T-helper 1 cell treated with Interleukin-12 subunit alpha and Interleukin-12 subunit beta and Interleukin-4 antibody, amounts not matched to agents 30 μg/mL and 1 μg/mL, for 36 hours (primary cell): ENCODE data around the gene THSD1.
"Not testable (repeated sequence)": the region's sequence is repeated elsewhere in the genome, so short reads cannot be mapped to it uniquely, and the experiment has no call there.

ENCODE experiments used
- H3K27ac Mint-ChIP-seq: one replicate; pipeline ENCODE4 v1.8.0; 2021; ENCODE audit warnings: mild to moderate bottlenecking, mixed read lengths
- H3K27me3 Mint-ChIP-seq: one replicate; pipeline ENCODE4 v1.8.0; 2021; ENCODE audit warnings: low read depth, mixed read lengths
- H3K36me3 Mint-ChIP-seq: one replicate; pipeline ENCODE4 v1.8.0; 2021; ENCODE audit warnings: low read depth, mixed read lengths
- H3K4me1 Mint-ChIP-seq: one replicate; pipeline ENCODE4 v1.8.0; 2021; ENCODE audit warnings: low read depth, mixed read lengths
- H3K4me3 Mint-ChIP-seq: one replicate; pipeline ENCODE4 v1.8.0; 2021; ENCODE audit warnings: mild to moderate bottlenecking, moderate library complexity, mixed read lengths
- H3K9me3 Mint-ChIP-seq: one replicate; pipeline ENCODE4 v1.8.0; 2021; ENCODE audit warnings: mixed read lengths

Gene THSD1

DNA sequence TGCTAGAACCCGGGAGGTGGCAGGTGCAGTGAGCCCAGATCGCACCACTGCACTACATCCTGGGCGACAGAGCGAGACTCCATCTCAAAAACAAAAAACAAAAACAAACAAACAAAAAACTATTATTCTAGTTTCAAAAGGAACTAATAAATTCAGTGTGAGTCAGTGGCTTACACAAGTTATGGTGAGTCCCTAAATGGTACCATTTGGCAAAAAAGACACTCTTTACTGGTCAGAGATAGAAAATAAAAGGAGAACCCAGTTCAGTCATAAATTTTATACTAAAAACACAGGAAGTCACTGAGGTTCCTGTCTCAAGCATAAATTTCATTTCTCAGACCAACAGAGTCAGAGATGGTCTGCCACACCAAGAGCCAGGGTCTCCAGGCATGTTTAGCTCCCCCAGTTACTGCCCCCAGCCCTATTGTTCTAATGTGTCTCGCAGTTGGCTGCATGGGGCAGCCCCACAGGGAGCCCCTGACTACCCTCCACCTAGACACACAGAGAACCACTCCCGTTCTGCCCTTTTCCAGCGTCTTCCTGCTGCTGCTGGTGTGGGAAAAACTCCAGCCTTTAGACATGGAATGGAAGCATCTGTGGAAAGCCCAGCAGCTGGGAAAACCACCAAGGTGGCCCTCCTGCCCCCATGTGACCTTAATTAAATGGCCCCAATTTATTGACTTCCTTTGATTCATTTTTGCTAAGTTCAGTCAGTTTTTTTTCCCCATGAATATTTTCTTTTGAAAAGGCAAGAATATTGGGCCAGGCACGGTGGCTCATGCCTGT is 12.2 kb downstream of the THSD1 start:
- Mint-ChIP-seq H3K9me3 (no peaks in the 10 kb centered on the region), H3K36me3 (no peaks in the 10 kb centered on the region), H3K4me1 (no peaks in the 10 kb centered on the region), H3K4me3 (no peak overlapping the region), H3K27ac (no peak overlapping the region), H3K27me3 (peaks cover 10% of the 10 kb centered on the region)

DNA sequence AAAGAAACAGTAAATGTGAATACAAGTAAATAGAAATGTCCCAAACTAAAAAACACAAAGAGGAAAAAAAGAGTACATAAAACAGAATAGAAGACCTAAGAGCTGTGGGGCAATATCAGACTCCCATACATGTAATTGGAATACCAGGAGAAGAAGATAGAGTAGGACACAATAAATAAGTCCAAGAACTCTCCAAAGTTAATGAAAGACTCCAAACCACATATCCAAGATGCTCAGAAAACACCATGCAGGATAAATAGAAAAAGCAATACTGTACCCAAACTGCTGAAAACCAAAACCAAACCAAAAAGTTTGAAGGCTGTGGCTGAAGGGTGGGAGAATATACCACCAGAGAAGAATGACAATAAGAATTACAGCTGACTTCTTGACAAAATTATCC is 18.3 kb downstream of the THSD1 start:
- no peaks in the 10 kb centered on the region for H3K36me3 Mint-ChIP-seq
- H3K4me3 Mint-ChIP-seq = no peak overlapping the region
- no peaks in the 10 kb centered on the region for H3K27me3 Mint-ChIP-seq
- no peaks in the 10 kb centered on the region for H3K9me3 Mint-ChIP-seq
- H3K27ac Mint-ChIP-seq = no peak overlapping the region
- H3K4me1 Mint-ChIP-seq = no peaks in the 10 kb centered on the region

DNA sequence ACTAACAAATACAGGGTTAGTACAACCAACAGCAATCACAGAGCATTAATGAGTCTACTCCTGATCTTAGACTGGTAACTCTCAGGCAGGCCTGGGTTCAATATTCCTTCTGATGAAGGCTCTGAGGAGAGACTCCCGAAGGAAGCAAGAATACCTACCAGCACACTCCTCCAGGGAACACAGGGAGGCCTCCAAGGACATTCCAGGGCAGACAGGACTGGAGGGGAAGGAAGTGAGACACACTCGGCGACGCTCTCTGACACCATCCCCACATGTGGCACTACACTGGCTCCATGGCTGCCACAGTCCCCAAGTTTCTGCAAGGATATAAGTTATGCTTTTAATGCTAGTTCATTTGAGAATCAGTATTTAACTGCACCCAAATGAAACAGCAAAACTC is 20.1 kb downstream of the THSD1 start:
- Mint-ChIP-seq H3K9me3 (no peaks in the 10 kb centered on the region), H3K4me1 (no peaks in the 10 kb centered on the region), H3K4me3 (no peak overlapping the region)

DNA sequence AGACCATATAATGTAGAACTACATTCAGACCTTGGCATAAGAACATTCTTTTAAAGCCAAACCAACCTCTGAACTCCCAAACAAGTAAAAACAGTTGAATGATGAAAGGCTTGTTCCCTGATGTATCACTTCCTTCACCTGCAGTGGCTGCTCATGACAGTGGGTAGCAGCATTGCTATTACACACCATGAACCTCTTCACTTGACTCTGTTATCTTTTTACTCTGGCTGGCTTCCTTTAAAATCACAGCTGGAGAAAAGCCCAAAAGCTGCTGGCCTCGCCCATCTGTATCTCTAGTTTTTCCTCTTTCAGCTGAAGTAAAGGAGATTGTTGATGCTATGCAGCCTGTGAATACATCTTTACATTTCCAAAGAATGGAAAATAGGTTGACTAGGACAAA is 22.6 kb downstream of the THSD1 start:
- Mint-ChIP-seq H3K27me3 (no peaks in the 10 kb centered on the region), H3K9me3 (no peaks in the 10 kb centered on the region), H3K4me3 (no peak overlapping the region), H3K4me1 (no peaks in the 10 kb centered on the region), H3K36me3 (no peaks in the 10 kb centered on the region), H3K27ac (no peak overlapping the region)

More for the DNA sequence above, 20.1 kb downstream of the THSD1 start:
- Mint-ChIP-seq H3K36me3 (no peaks in the 10 kb centered on the region), H3K27me3 (no peaks in the 10 kb centered on the region), H3K27ac (no peak overlapping the region)

DNA sequence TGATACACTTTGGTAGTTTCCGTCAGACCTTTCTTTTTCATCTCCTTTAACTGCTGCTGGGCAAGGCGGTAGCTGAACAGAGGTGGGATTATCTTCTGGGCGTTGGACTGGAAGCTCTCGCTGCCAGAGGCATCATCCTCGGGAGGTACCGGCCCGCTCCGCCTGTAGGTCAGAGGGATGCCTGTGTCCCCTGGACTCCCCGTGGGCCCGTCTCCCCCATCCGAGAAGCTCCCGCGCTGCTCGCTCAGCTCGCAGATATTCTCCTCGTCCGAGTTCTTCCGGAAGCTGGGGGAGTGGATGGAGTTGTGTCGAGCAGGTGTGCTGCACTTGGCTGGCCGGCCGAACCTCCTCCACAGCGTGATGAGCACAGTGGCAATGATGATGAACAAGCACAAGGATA is 27.7 kb downstream of the THSD1 start:
- no peaks in the 10 kb centered on the region for H3K4me1 Mint-ChIP-seq
- H3K9me3 Mint-ChIP-seq = no peaks in the 10 kb centered on the region
- H3K36me3 Mint-ChIP-seq = no peaks in the 10 kb centered on the region
- H3K4me3 Mint-ChIP-seq = no peak overlapping the region
- no peaks in the 10 kb centered on the region for H3K27me3 Mint-ChIP-seq
- H3K27ac Mint-ChIP-seq = no peak overlapping the region

DNA sequence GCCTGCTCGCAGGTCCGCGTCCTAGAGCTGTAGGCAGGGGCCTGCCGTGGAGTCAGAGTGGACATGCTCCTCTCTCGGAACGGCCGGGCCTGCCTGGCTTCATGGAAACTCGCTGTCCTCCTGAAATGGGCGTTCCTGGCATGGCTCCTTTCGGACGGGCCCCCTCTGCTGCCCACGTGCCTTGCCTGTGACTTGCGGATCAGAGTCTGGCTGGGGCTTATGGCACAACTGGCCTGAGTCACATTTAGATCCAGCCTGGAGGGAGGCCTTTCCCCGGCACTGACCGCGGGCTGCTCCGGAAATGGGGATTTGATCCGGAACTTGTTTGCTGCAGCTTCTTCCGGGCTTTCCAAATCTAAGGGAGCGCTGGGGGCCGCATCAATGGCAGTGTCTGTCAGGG is 28.1 kb downstream of the THSD1 start:
- Mint-ChIP-seq H3K27ac (no peak overlapping the region), H3K4me3 (no peak overlapping the region), H3K36me3 (no peaks in the 10 kb centered on the region), H3K27me3 (no peaks in the 10 kb centered on the region), H3K9me3 (no peaks in the 10 kb centered on the region), H3K4me1 (no peaks in the 10 kb centered on the region)

DNA sequence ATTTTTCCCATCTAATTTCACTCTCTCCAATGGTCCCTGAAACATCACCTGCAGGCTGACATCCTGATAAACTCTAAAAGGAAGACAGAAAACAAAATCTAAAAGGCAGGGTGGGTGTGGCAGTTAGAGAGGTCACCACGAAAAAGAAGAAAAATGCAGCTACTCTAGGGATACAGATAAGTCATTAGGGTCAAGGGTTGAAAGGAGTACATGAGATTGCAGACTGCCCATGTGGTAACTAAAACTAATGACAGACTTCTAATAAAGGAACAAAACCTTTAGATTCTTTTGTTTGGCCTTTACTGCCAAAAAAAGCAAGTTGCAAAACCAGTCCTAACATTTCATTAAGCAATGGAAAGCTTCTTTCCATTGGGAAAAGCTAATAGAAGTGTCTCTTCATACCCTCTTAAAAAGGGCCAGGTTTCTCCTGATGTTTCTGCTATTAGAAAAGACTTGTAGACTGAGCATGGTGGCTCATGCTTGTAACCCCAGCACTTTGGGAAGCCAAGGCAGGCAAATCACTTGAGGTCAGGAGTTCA is 31.0 kb downstream of the THSD1 start:
- no peak overlapping the region for H3K4me3 Mint-ChIP-seq
- H3K27ac Mint-ChIP-seq = no peak overlapping the region
- no peaks in the 10 kb centered on the region for H3K36me3 Mint-ChIP-seq
- no peaks in the 10 kb centered on the region for H3K4me1 Mint-ChIP-seq
- no peaks in the 10 kb centered on the region for H3K9me3 Mint-ChIP-seq
- H3K27me3 Mint-ChIP-seq = no peaks in the 10 kb centered on the region

DNA sequence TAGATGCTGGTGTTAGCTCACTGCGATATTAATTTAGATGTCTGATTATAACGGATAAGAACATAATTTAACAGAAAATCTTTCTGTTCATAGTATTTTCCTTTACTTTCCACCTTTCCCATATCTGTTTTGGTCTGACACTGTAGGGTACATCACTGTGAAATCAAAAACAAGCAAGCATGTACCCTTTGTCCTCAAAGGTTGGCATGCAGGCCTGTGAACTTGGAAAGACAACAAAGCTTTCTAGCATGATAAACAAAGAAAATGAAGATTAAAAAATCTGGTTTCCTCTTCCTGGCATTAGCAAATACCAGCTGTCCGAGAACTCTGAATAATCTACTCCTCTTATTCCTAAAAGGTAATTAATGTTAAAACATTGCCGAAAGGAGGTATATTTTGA is 31.6 kb downstream of the THSD1 start:
- no peak overlapping the region for H3K4me3 Mint-ChIP-seq
- H3K4me1 Mint-ChIP-seq = no peaks in the 10 kb centered on the region
- no peaks in the 10 kb centered on the region for H3K27me3 Mint-ChIP-seq
- H3K27ac Mint-ChIP-seq = no peak overlapping the region
- H3K9me3 Mint-ChIP-seq = no peaks in the 10 kb centered on the region
- H3K36me3 Mint-ChIP-seq = no peaks in the 10 kb centered on the region

DNA sequence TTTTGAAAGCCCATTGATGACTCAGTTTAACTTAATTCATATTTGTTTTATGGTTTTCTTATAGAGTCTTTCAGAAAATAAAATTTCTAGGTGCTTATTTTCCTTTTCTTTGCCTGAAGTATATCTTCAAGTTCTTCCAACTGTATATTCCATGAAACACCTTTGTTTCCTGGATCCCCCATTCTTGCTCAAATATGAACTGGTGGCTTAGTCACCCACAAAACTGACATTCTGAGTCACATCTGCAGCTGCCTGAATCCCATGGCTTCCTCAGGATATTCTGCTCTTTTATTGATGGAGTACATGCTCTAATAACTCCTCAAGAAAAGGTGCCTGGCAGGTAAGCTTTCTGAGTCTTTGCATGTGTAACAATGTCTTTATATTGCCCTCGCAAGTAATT is 32.7 kb downstream of the THSD1 start:
- not testable (repeated sequence) for H3K9me3 Mint-ChIP-seq, H3K36me3 Mint-ChIP-seq, H3K4me3 Mint-ChIP-seq, H3K27ac Mint-ChIP-seq, H3K27me3 Mint-ChIP-seq, H3K4me1 Mint-ChIP-seq

DNA sequence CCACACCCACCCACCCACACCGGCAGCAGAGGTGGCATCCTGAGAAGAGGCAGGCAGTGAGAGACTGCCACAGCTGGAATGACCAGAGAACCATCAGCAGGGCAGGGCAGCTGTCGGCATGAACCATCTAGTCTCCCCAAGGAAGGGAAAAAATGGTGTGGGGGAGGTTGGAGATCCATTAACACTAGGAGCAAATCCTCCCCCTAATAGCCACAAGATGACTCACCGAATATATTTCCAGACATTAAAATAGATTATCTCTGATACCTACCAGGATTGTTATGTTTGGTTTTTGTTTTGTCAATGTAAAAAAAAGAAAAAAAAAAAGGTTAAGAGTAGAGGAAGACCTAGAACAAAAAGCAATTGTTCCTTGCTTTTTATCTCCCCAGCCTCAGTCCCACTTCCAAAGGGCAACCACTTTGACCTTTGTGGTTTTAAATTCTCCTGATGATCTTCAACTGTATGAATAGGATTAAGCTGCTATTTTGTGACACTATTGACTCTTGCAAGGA is 34.2 kb downstream of the THSD1 start:
- H3K9me3 Mint-ChIP-seq = no peaks in the 10 kb centered on the region
- H3K27me3 Mint-ChIP-seq = no peaks in the 10 kb centered on the region
- H3K27ac Mint-ChIP-seq = no peak overlapping the region
- no peak overlapping the region for H3K4me3 Mint-ChIP-seq
- H3K4me1 Mint-ChIP-seq = no peaks in the 10 kb centered on the region
- H3K36me3 Mint-ChIP-seq = no peaks in the 10 kb centered on the region

DNA sequence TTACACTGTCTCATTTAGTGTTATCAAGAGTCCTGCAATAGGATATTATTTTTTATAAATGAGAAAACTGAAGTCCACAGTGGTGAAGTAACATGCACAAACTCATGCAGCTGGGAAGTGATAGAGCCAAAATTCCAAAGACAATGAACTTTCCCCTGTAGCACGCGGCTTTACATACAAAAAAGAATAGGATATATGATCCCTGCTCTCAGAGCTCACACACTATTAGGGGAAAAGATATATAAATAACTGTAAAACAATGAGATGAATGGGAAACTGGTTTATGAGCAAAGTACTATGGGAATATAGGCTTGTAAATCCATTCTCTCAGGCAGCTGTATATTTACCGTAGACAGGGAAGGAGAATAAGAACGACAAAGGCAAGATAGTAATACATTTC is 39.7 kb downstream of the THSD1 start:
- Mint-ChIP-seq H3K4me1 (no peaks in the 10 kb centered on the region), H3K36me3 (no peaks in the 10 kb centered on the region), H3K27me3 (peaks cover 5% of the 10 kb centered on the region), H3K27ac (no peak overlapping the region), H3K9me3 (no peaks in the 10 kb centered on the region), H3K4me3 (no peak overlapping the region)

DNA sequence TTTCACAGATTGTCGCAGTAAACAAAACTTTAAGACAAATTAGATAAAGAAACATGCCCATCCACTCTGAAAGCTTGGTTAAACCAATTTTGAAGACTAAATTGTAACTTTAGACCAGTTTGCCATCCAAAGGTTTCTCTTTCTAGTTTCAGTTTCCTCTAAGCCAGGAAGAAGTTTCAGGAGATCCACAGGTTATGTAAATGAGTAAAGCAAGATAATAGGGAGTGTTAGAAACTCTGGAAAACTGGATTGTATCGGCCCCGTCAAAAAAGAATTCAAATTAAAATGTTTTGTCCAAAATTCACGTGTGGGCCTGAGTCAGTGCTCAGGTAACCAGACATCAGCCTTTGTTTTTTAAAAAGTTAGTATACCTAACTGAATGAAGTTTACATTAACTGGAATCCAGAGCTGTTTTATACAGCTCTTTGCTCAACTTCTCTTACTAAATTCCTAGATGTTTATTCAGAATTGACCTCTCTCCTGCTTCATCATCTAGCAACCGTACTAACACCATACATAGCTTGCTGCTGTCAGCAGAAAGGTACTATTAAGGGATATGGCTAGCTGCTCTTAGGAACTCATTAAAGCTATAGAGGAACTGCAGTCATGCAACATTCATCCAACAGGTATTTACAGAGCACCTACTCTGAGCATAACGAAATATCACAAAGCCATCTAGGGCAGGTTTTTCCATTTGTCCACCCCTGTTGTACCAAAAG is 43.6 kb downstream of the THSD1 start:
- not testable (repeated sequence) for H3K27ac Mint-ChIP-seq, H3K9me3 Mint-ChIP-seq, H3K4me1 Mint-ChIP-seq, H3K4me3 Mint-ChIP-seq, H3K36me3 Mint-ChIP-seq
- peaks cover 13% of the 10 kb centered on the region for H3K27me3 Mint-ChIP-seq

DNA sequence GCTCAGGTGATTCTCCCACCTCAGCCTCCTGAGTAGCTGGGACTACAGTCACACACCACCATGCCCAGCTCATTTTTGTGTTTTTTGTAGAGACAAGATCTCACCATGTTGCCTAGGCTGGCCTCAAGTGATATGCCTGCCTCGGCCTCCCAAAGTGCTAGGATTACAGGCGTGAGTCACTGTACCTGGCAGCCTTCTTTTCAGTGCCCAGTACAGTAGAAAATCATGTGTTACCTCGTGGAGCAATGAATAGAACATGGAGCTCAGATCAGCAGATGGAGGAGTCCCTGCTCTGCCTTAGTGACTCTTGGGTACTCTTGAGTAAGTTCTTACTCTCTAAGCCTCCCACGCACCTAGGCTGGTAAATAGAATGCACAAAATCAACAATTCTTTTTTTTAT is 44.7 kb downstream of the THSD1 start:
- Mint-ChIP-seq H3K9me3 (no peaks in the 10 kb centered on the region), H3K27me3 (peaks cover 13% of the 10 kb centered on the region), H3K27ac (no peak overlapping the region), H3K4me1 (no peaks in the 10 kb centered on the region), H3K36me3 (no peaks in the 10 kb centered on the region), H3K4me3 (no peak overlapping the region)

DNA sequence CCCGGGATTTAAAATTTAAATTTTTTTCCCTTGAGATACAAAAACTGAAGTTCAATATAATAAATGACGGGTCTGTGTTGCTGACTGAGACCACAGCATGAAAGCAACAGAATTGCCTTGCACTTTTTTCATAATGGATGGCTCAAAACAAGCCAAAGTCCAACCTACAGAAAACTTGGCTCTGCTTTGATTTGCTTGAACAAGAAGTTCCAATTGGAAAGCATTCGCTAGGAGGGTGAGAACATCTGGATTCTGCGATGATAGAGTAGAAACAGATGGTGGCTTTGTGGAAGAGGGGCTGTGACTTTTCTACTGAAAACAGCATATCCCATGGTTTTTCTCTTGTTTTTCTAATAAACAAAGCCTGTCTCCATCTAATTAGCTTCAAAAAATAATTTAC is 46.4 kb downstream of the THSD1 start:
- Mint-ChIP-seq H3K4me3 (no peak overlapping the region), H3K27me3 (peaks cover 16% of the 10 kb centered on the region), H3K4me1 (no peaks in the 10 kb centered on the region), H3K36me3 (no peaks in the 10 kb centered on the region), H3K9me3 (no peaks in the 10 kb centered on the region), H3K27ac (no peak overlapping the region)

DNA sequence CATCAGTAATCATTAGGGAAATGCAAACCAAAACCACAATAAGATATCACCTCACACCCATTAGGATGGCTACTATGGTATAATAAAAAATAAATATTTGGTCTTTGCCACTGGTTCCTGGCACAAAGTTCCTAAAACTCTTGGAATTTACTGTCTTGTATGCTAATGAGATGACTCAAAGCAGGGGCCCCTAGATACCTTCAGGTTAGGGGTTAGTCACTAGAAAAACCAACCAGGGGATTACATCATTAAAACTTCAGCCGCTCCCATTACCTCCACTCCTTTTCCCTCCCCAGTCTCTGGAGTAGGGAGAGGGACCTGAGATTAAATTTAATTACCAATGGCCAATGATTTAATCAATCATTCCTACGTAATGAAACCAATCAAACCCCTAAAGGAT is 49.6 kb downstream of the THSD1 start:
- peaks cover 15% of the 10 kb centered on the region for H3K27me3 Mint-ChIP-seq
- H3K36me3 Mint-ChIP-seq = no peaks in the 10 kb centered on the region
- no peak overlapping the region for H3K4me3 Mint-ChIP-seq
- H3K27ac Mint-ChIP-seq = no peak overlapping the region
- H3K9me3 Mint-ChIP-seq = no peaks in the 10 kb centered on the region
- H3K4me1 Mint-ChIP-seq = no peaks in the 10 kb centered on the region
